Measurements from ENCODE around the gene PBX1. TPM values are rescaled to one million over a fixed set of nuclear protein-coding genes. Genes with fewer than 3 reads are reported as not detected.
A peak's percentile ranks its signal among the peaks of the same experiment; 100 is the strongest.

PBX1 gene
- total and polyA plus RNA-seq, 2 experiments from 2014 or later: 9.7 to 38.8 TPM

DNA sequence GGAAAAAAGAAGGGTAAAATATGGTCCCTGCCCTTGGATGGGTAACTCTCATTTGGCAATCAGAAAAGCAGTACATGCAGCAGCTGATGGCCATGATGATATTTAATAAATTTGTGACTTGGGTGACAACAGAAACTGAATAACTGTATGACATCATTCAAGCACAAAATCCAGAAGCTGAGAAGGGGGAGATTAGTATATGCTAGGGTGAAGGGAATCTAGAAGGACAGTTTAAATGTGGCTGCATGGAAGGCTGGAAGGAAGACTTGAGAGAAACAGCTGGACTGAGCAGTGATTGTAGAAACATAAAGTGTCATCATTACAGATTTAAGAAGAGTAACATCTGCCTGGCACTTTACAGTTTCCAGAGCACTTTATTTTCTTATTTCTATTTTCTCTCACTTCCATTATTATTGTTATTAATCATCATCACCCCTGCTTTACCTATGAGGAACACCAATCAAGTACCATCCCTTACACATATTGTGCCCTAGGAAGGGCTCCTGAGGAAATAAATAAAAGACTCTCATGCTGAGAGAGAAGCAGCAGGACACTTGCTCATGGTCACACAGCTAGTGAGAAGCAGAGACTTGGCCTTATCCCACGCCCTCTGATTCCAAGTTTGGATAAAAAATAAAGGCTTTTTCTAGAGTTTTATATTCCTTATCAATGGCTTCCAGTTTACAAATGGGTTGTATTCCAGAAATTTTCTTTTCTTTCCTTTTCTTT, 207.2 kb downstream of the PBX1 start:
- peaks cover 64% of the 10 kb centered on the region for H3K4me1 ChIP-seq (ENCODE audit: insufficient read depth)
- H3K4me2 ChIP-seq (ENCODE audit: unreplicated experiment): peak overlapping the region; percentile 73
- TF ChIP-seq EZH2phosphoT487 (IDR thresholded peaks at IDR 0.05; ENCODE audit: insufficient read depth, low read depth) (no peak), EZH2 (IDR thresholded peaks at IDR 0.05; ENCODE audit: insufficient read depth, poor library complexity, severe bottlenecking) (no peak)
- H3K4me3 ChIP-seq: peak overlapping the region; percentile 29; the same call in 1 of the 2 replicates
- H4K20me1 ChIP-seq (ENCODE audit: insufficient read depth): no peaks in the 10 kb centered on the region
- in situ Hi-C loops (cut with MboI): no loop called here
- H3K36me3 ChIP-seq (ENCODE audit: low read depth): no peaks in the 10 kb centered on the region
- peak; percentile 52 for DNase-seq
- no peak overlapping the region for H2AFZ ChIP-seq
- H3K27ac ChIP-seq: peak overlapping the region; percentile 96
- 19 to 20% methylated on average over 1 of the region's 1 CpG for WGBS, 2 experiments (ENCODE audit: low coverage in 1 of 2, low lambda C conversion rate in 2 of 2, missing lambda C conversion rate in 2 of 2)
- H3K27me3 ChIP-seq (replicated peaks; ENCODE audit: insufficient read depth): no peaks in the 10 kb centered on the region
- H3K9me3 ChIP-seq (ENCODE audit: low read depth): no peaks in the 10 kb centered on the region
- H3K9me2 ChIP-seq (ENCODE audit: insufficient read depth): no peaks in the 10 kb centered on the region
- H3K9ac ChIP-seq: peak overlapping the region; percentile 74
- H3F3A ChIP-seq (ENCODE audit: insufficient read depth): peaks cover 79% of the 10 kb centered on the region
- H3K79me2 ChIP-seq (ENCODE audit: insufficient read depth): peaks cover 48% of the 10 kb centered on the region

DNA sequence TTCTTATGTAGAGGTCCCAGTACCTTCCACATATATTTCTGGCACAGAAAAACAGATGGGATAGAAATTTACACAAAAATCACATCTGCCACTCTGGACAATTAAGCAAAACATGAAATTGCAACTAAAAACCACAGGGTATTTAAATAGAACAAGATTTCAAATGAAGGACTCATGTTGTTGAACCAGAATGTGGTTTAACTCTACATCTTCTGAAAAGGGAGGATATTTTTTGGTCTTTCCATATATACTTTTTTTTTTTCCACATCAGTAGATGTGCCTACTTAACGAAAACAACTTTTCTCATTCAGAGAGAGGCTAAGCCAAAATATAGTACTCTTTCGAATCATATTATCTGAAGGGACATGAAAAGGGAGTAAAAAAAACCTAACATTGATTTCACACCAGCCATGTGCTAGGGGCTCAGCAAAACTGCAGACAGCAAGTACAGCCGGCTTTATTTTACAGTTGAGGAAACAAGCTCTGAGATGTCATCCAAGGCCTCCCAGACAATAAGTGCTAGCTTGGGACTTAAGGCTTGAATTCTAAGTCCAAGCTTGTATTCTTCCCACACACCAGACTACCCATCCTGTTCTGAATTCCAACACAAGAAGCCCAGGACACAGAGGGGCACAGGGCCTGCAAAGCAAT, 208.9 kb downstream of the PBX1 start:
- TF ChIP-seq EZH2 (IDR thresholded peaks at IDR 0.05; ENCODE audit: insufficient read depth, poor library complexity, severe bottlenecking): no peak
- TF ChIP-seq EZH2phosphoT487 (IDR thresholded peaks at IDR 0.05; ENCODE audit: insufficient read depth, low read depth): no peak
- Histone ChIP-seq H3K4me2 (ENCODE audit: unreplicated experiment) (peak overlapping the region; percentile 73), H3K9me3 (ENCODE audit: low read depth) (no peaks in the 10 kb centered on the region), H3K79me2 (ENCODE audit: insufficient read depth) (peaks cover 34% of the 10 kb centered on the region), H4K20me1 (ENCODE audit: insufficient read depth) (no peaks in the 10 kb centered on the region), H3K9me2 (ENCODE audit: insufficient read depth) (no peaks in the 10 kb centered on the region), H2AFZ (no peak overlapping the region), H3K4me3 (peak overlapping the region; percentile 44), H3K27ac (peak overlapping the region; percentile 96), H3K27me3 (replicated peaks; ENCODE audit: insufficient read depth) (no peaks in the 10 kb centered on the region), H3K36me3 (ENCODE audit: low read depth) (no peaks in the 10 kb centered on the region), H3K9ac (peak overlapping the region; percentile 51), H3F3A (ENCODE audit: insufficient read depth) (peaks cover 94% of the 10 kb centered on the region), H3K4me1 (ENCODE audit: insufficient read depth) (peaks cover 81% of the 10 kb centered on the region)
- DNase-seq: peak; percentile 66
- in situ Hi-C loops (cut with MboI): no loop called here
- 7 to 10% methylated on average over 3 of the region's 3 CpGs for WGBS, 2 experiments (ENCODE audit: low coverage in 1 of 2, low lambda C conversion rate in 2 of 2, missing lambda C conversion rate in 2 of 2)

DNA sequence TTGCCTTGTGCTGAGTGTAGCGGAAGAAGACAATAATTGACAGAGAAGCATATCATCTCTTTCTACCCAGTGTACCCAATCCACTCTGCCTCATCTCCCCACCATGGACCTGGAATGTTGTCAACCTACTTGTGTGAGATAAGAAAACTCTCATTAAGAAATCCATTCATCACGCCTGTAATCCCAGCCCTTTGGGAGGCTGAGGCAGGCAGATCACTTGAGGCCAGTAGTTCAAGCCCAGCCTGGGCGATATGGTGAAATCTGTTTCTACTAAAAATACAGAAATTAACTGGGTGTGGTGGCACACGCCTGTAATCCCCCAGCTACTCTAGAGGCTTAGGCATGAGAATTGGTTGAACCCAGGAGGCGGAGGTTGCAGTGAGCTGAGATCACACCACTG, 209.6 kb downstream of the PBX1 start:
- TF ChIP-seq EZH2 (IDR thresholded peaks at IDR 0.05; ENCODE audit: insufficient read depth, poor library complexity, severe bottlenecking) (no peak), EZH2phosphoT487 (IDR thresholded peaks at IDR 0.05; ENCODE audit: insufficient read depth, low read depth) (no peak)
- no peak overlapping the region for H3K9ac ChIP-seq
- no peaks in the 10 kb centered on the region for H3K9me3 ChIP-seq (ENCODE audit: low read depth)
- no peaks in the 10 kb centered on the region for H3K36me3 ChIP-seq (ENCODE audit: low read depth)
- no peaks in the 10 kb centered on the region for H4K20me1 ChIP-seq (ENCODE audit: insufficient read depth)
- H3K27me3 ChIP-seq (replicated peaks; ENCODE audit: insufficient read depth): no peaks in the 10 kb centered on the region
- in situ Hi-C loops (cut with MboI): no loop called here
- H2AFZ ChIP-seq: no peak overlapping the region
- no peak overlapping the region for H3K4me2 ChIP-seq (ENCODE audit: unreplicated experiment)
- no peaks in the 10 kb centered on the region for H3K9me2 ChIP-seq (ENCODE audit: insufficient read depth)
- no peak for DNase-seq
- WGBS, 2 experiments (ENCODE audit: low coverage in 1 of 2, low lambda C conversion rate in 2 of 2, missing lambda C conversion rate in 2 of 2): 74 to 80% methylated on average over 5 of the region's 5 CpGs
- H3K4me1 ChIP-seq (ENCODE audit: insufficient read depth): peaks cover 84% of the 10 kb centered on the region
- H3F3A ChIP-seq (ENCODE audit: insufficient read depth): peaks cover 94% of the 10 kb centered on the region
- H3K79me2 ChIP-seq (ENCODE audit: insufficient read depth): peaks cover 27% of the 10 kb centered on the region
- no peak overlapping the region for H3K4me3 ChIP-seq
- peak overlapping the region; percentile 96 for H3K27ac ChIP-seq

DNA sequence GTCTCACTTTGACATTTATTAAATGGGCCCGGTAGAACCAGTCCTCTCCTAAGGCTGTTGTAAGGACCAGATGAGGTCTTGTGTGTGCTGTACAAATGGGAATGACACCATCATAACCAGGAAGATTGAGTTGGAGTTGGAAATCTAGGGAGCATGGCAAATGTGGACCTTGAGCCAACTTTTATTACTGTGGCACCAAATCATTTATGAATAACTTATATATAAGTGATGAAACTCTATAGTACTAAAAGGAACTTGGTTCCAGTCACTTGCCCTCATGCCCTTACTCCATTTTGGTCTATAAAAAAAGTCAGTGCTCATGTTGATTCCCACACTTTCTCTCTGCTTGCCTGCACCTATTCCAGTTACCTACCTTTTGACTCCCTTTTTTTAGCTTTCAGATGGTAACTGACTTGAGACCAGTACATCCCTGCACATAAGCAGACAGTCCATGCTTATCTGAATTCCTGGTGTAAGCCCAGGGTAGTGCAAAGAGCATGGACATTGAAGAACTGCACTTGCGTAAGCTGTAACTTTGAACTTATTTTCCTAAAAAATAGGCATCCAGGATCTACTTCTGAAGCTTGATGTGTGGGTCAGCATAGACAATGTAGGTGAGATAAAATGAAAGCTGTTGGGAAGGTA, 210.6 kb downstream of the PBX1 start:
- Histone ChIP-seq H3K4me1 (ENCODE audit: insufficient read depth) (peaks cover 83% of the 10 kb centered on the region), H3K9me2 (ENCODE audit: insufficient read depth) (no peaks in the 10 kb centered on the region), H4K20me1 (ENCODE audit: insufficient read depth) (no peaks in the 10 kb centered on the region), H3K27me3 (replicated peaks; ENCODE audit: insufficient read depth) (no peaks in the 10 kb centered on the region), H3K4me2 (ENCODE audit: unreplicated experiment) (no peak overlapping the region), H3F3A (ENCODE audit: insufficient read depth) (peaks cover 92% of the 10 kb centered on the region), H3K9me3 (ENCODE audit: low read depth) (no peaks in the 10 kb centered on the region), H3K4me3 (no peak overlapping the region), H2AFZ (no peak overlapping the region), H3K79me2 (ENCODE audit: insufficient read depth) (peaks cover 24% of the 10 kb centered on the region), H3K9ac (no peak overlapping the region), H3K36me3 (ENCODE audit: low read depth) (no peaks in the 10 kb centered on the region), H3K27ac (peak overlapping the region; percentile 96; the same call in 1 of the 2 replicates)
- DNase-seq: no peak
- WGBS, 2 experiments (ENCODE audit: low coverage in 1 of 2, low lambda C conversion rate in 2 of 2, missing lambda C conversion rate in 2 of 2): 98 to 100% methylated on average over 2 of the region's 2 CpGs
- in situ Hi-C loops (cut with MboI): no loop called here
- no peak for TF ChIP-seq EZH2 (IDR thresholded peaks at IDR 0.05; ENCODE audit: insufficient read depth, poor library complexity, severe bottlenecking)
- TF ChIP-seq EZH2phosphoT487 (IDR thresholded peaks at IDR 0.05; ENCODE audit: insufficient read depth, low read depth): no peak
